ENCODE measurements around the gene GATC.
"Not testable (repeated sequence)": the region's sequence is repeated elsewhere in the genome, so short reads cannot be mapped to it uniquely, and the experiment has no call there.

GATC gene

GRCh38 chr12:120470150-120470784 lies 24.0 kb downstream of the GATC start:
- no peak for DNase-seq

GRCh38 chr12:120472521-120472920 lies 26.3 kb downstream of the GATC start:
- no peak for DNase-seq

- DNase-seq: no peak
Observed at GRCh38 chr12:120473807-120474615, 27.8 kb downstream of the GATC start.

- DNase-seq: no peak
Observed at GRCh38 chr12:120474616-120474960, 28.3 kb downstream of the GATC start.

GRCh38 chr12:120475643-120476042 lies 29.4 kb downstream of the GATC start:
- no peak for DNase-seq

- no peak for DNase-seq
Observed at GRCh38 chr12:120479458-120479857, 33.2 kb downstream of the GATC start.

GRCh38 chr12:120480211-120480610 lies 34.0 kb downstream of the GATC start:
- DNase-seq: no peak

GRCh38 chr12:120481022-120481767 lies 35.0 kb downstream of the GATC start:
- DNase-seq: no peak

GRCh38 chr12:120483621-120484020 lies 37.4 kb downstream of the GATC start:
- no peak for DNase-seq

GRCh38 chr12:120485961-120486881 lies 40.0 kb downstream of the GATC start:
- no peak for DNase-seq

- not testable (repeated sequence) for DNase-seq
Observed at GRCh38 chr12:120487552-120487951, 41.3 kb downstream of the GATC start.

- DNase-seq: no peak
Observed at GRCh38 chr12:120488057-120488640, 41.9 kb downstream of the GATC start.

GRCh38 chr12:120489018-120489417 lies 42.8 kb downstream of the GATC start:
- DNase-seq: no peak

- no peak for DNase-seq
Observed at GRCh38 chr12:120490325-120490724, 44.1 kb downstream of the GATC start.

GRCh38 chr12:120490833-120491512 lies 44.7 kb downstream of the GATC start:
- DNase-seq: no peak

- no peak for DNase-seq
Observed at GRCh38 chr12:120495186-120495730, 49.0 kb downstream of the GATC start.

- peak; percentile 96 for DNase-seq
Observed at GRCh38 chr12:120495731-120496412, 49.6 kb downstream of the GATC start, which contains the start of gene DYNLL1. Gene DYNLL1, plus strand, starts transcription at chr12:120496113. Its CDS starts 309 bp downstream, at chr12:120496422.

GRCh38 chr12:120496413-120497340 lies 50.4 kb downstream of the GATC start:
- peak; percentile 44 for DNase-seq

GRCh38 chr12:120497524-120498150 lies 51.4 kb downstream of the GATC start:
- no peak for DNase-seq

All from NCI-H774 (cell line).